ENCODE results near the gene OPRM1. TPM values are rescaled to one million over a fixed set of nuclear protein-coding genes. Genes with fewer than 3 reads are reported as not detected.

The OPRM1 gene
- total RNA-seq, 1 donor from 2014 or later: not detected

DNA sequence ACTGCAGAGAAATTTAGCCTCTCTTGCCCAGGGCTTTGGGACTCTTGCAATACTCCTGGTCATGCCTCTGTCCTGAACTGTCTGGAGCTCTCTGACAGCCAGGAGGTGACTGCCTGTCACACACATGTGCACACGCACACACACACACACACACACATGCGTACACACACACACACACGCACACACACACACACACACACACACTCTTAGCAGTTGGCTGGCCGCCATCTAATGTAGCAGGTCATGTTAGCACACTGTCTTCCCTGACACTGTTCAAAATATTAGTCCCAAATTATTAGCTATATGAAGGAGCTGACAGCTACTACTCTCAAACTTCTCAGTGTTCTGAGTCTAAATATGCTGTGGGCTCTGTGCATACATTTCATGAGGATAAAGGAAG is 256.7 kb downstream of the OPRM1 start:
- TF ChIP-seq CTCF (conservative IDR thresholded peaks at IDR 0.05; ENCODE audit: low read depth, low read length): no peak
- no peak overlapping the region for H3K4me3 ChIP-seq (ENCODE audit: low read depth, low read length)
- DNase-seq (ENCODE audit: low read depth): no peak

All from epithelial cell of proximal tubule (primary cell).